DMS79 treated with DMSO at 0.1 percent for 48 hours (cell line): ENCODE measurements around the gene GPBP1.
A peak's percentile ranks its signal among the peaks of the same experiment; 100 is the strongest.

Experiments used
- DNase-seq: peaks from one replicate; lab custom pipeline; 2025; lab: John Stamatoyannopoulos, UW

GPBP1 gene

GRCh38 chr5:57211039-57211438 lies 37.2 kb downstream of the GPBP1 start:
- DNase-seq = no peak

- DNase-seq = no peak
Measured at GRCh38 chr5:57215629-57216195, 41.9 kb downstream of the GPBP1 start.

GRCh38 chr5:57216714-57217113 lies 42.9 kb downstream of the GPBP1 start:
- no peak for DNase-seq

GRCh38 chr5:57219386-57219785 lies 45.5 kb downstream of the GPBP1 start:
- DNase-seq = no peak

GRCh38 chr5:57221049-57221568 lies 47.2 kb downstream of the GPBP1 start:
- peak; percentile 18 for DNase-seq

- DNase-seq = no peak
Measured at GRCh38 chr5:57225553-57225952, 51.7 kb downstream of the GPBP1 start.

GRCh38 chr5:57229313-57229712 lies 55.5 kb downstream of the GPBP1 start:
- no peak for DNase-seq

GRCh38 chr5:57231607-57232006 lies 57.7 kb downstream of the GPBP1 start:
- DNase-seq = no peak

- DNase-seq = no peak
Measured at GRCh38 chr5:57232293-57233033, 58.6 kb downstream of the GPBP1 start.

- DNase-seq = no peak
Measured at GRCh38 chr5:57243286-57244137, 69.7 kb downstream of the GPBP1 start.

GRCh38 chr5:57244331-57244730 lies 70.5 kb downstream of the GPBP1 start:
- no peak for DNase-seq

- no peak for DNase-seq
Measured at GRCh38 chr5:57246426-57246825, 72.6 kb downstream of the GPBP1 start.

- DNase-seq = no peak
Measured at GRCh38 chr5:57247765-57248164, 73.9 kb downstream of the GPBP1 start.

- no peak for DNase-seq
Measured at GRCh38 chr5:57249265-57249874, 75.5 kb downstream of the GPBP1 start.

GRCh38 chr5:57258052-57258451 lies 84.2 kb downstream of the GPBP1 start:
- no peak for DNase-seq

GRCh38 chr5:57258943-57259342 lies 85.1 kb downstream of the GPBP1 start:
- DNase-seq = no peak

- DNase-seq = no peak
Measured at GRCh38 chr5:57259704-57260103, 85.8 kb downstream of the GPBP1 start.

GRCh38 chr5:57262541-57262940 lies 88.7 kb downstream of the GPBP1 start:
- DNase-seq = no peak

- DNase-seq = no peak
Measured at GRCh38 chr5:57267805-57268204, 93.9 kb downstream of the GPBP1 start.

- DNase-seq = no peak
Measured at GRCh38 chr5:57276353-57276752, 102.5 kb downstream of the GPBP1 start.

- no peak for DNase-seq
Measured at GRCh38 chr5:57277085-57277484, 103.2 kb downstream of the GPBP1 start.

GRCh38 chr5:57280853-57281252 lies 107.0 kb downstream of the GPBP1 start:
- DNase-seq = no peak
